BLaER1 (cell line): ENCODE data around the gene TLCD2.
A peak's percentile ranks its signal among the peaks of the same experiment; 100 is the strongest.
"Not testable (repeated sequence)": the region's sequence is repeated elsewhere in the genome, so short reads cannot be mapped to it uniquely, and the experiment has no call there.

ENCODE experiments used
- H3K27ac ChIP-seq: shearing (Covaris generic); formaldehyde crosslinking; 2 replicates; pipeline ENCODE4 v1.8.1; 2022
- H3K27me3 ChIP-seq: shearing (Covaris generic); formaldehyde crosslinking; 2 replicates; pipeline ENCODE4 v1.8.1; 2022
- H3K36me3 ChIP-seq: shearing (Covaris generic); formaldehyde crosslinking; 2 replicates; pipeline ENCODE4 v1.8.1; 2022
- H3K4me1 ChIP-seq: shearing (Covaris generic); formaldehyde crosslinking; 2 replicates; pipeline ENCODE4 v1.8.1; 2022
- H3K4me2 ChIP-seq: shearing (Covaris generic); formaldehyde crosslinking; 2 replicates; pipeline ENCODE4 v1.8.1; 2022
- H3K4me3 ChIP-seq: shearing (Covaris generic); formaldehyde crosslinking; 2 replicates; pipeline ENCODE4 v1.8.1; 2022
- H3K9ac ChIP-seq: shearing (Covaris generic); formaldehyde crosslinking; 2 replicates; pipeline ENCODE4 v1.8.1; 2022
- H3K9me3 ChIP-seq: shearing (Covaris generic); formaldehyde crosslinking; 2 replicates; pipeline ENCODE4 v1.8.1; 2022
- H4K20me1 ChIP-seq: shearing (Covaris generic); formaldehyde crosslinking; 2 replicates; pipeline ENCODE4 v1.8.1; 2022
- Cebpa-rat ChIP-seq: shearing (Covaris generic); IDR thresholded peaks from 2 replicates; pipeline ENCODE4 v1.8.1; 2022

TLCD2 gene

GRCh38 chr17:1746975-1747543, 36.9 kb upstream of the TLCD2 start:
- H3K4me1 ChIP-seq = peaks cover 17% of the 10 kb centered on the region
- no peak overlapping the region for H3K27ac ChIP-seq
- no peaks in the 10 kb centered on the region for H3K27me3 ChIP-seq
- no peaks in the 10 kb centered on the region for H4K20me1 ChIP-seq
- no peak for TF ChIP-seq Cebpa-rat
- no peak overlapping the region for H3K4me2 ChIP-seq
- H3K4me3 ChIP-seq = no peak overlapping the region
- no peak overlapping the region for H3K9ac ChIP-seq
- no peaks in the 10 kb centered on the region for H3K36me3 ChIP-seq
- no peaks in the 10 kb centered on the region for H3K9me3 ChIP-seq

- TF ChIP-seq Cebpa-rat = no peak
- H3K9me3 ChIP-seq = no peaks in the 10 kb centered on the region
- no peak overlapping the region for H3K4me3 ChIP-seq
- no peaks in the 10 kb centered on the region for H4K20me1 ChIP-seq
- H3K27ac ChIP-seq = no peak overlapping the region
- peaks cover 4% of the 10 kb centered on the region; the same call in 1 of the 2 replicates for H3K4me1 ChIP-seq
- H3K9ac ChIP-seq = no peak overlapping the region
- no peaks in the 10 kb centered on the region for H3K36me3 ChIP-seq
- H3K27me3 ChIP-seq = no peaks in the 10 kb centered on the region
- no peak overlapping the region for H3K4me2 ChIP-seq
Measured at GRCh38 chr17:1745513-1746020, 35.4 kb upstream of the TLCD2 start.

GRCh38 chr17:1744551-1745512, 34.7 kb upstream of the TLCD2 start:
- Histone ChIP-seq H3K27me3 (no peaks in the 10 kb centered on the region), H3K4me2 (no peak overlapping the region), H3K4me1 (peaks cover 4% of the 10 kb centered on the region; the same call in 1 of the 2 replicates), H4K20me1 (no peaks in the 10 kb centered on the region), H3K9ac (no peak overlapping the region), H3K36me3 (no peaks in the 10 kb centered on the region), H3K27ac (no peak overlapping the region), H3K4me3 (no peak overlapping the region), H3K9me3 (no peaks in the 10 kb centered on the region)
- TF ChIP-seq Cebpa-rat = no peak

GRCh38 chr17:1743088-1743439, 32.9 kb upstream of the TLCD2 start:
- H3K4me2 ChIP-seq = no peak overlapping the region
- H4K20me1 ChIP-seq = no peaks in the 10 kb centered on the region
- no peaks in the 10 kb centered on the region for H3K27me3 ChIP-seq
- H3K36me3 ChIP-seq = peaks cover 3% of the 10 kb centered on the region; the same call in 1 of the 2 replicates
- no peak overlapping the region for H3K27ac ChIP-seq
- no peaks in the 10 kb centered on the region for H3K9me3 ChIP-seq
- no peak overlapping the region for H3K4me3 ChIP-seq
- no peak for TF ChIP-seq Cebpa-rat
- H3K9ac ChIP-seq = no peak overlapping the region
- peaks cover 4% of the 10 kb centered on the region; the same call in 1 of the 2 replicates for H3K4me1 ChIP-seq

GRCh38 chr17:1742371-1743087, 32.4 kb upstream of the TLCD2 start, which contains the start of gene SERPINF2:
TSS of gene SERPINF2 (plus strand) at chr17:1742871. CDS start at chr17:1744996, 2,125 bp downstream.
- H3K36me3 ChIP-seq = peaks cover 8% of the 10 kb centered on the region
- no peak within 1 kb of the TSS for H3K4me3 ChIP-seq
- no peaks in the 10 kb centered on the region for H3K27me3 ChIP-seq
- H3K4me2 ChIP-seq = no peak within 1 kb of the TSS
- H4K20me1 ChIP-seq = no peaks in the 10 kb centered on the region
- 0 out of 2 replicates have a peak within 1 kb of the TSS, but pooled peaks have one; percentile 22 for H3K27ac ChIP-seq
- H3K9ac ChIP-seq = no peak within 1 kb of the TSS
- no peak for TF ChIP-seq Cebpa-rat
- peaks cover 4% of the 10 kb centered on the region; the same call in 1 of the 2 replicates for H3K4me1 ChIP-seq
- H3K9me3 ChIP-seq = no peaks in the 10 kb centered on the region

GRCh38 chr17:1741899-1742298, 31.7 kb upstream of the TLCD2 start:
- not testable (repeated sequence) for H4K20me1 ChIP-seq, H3K4me3 ChIP-seq, H3K4me2 ChIP-seq, H3K27me3 ChIP-seq, H3K4me1 ChIP-seq, H3K9me3 ChIP-seq, H3K9ac ChIP-seq
- Histone ChIP-seq H3K36me3 (peaks cover 15% of the 10 kb centered on the region), H3K27ac (0 out of 2 replicates have a peak overlapping the region, but pooled peaks have one; percentile 22)

GRCh38 chr17:1737531-1738291, 27.5 kb upstream of the TLCD2 start:
- H3K4me1 ChIP-seq = peaks cover 47% of the 10 kb centered on the region
- no peak overlapping the region for H3K4me3 ChIP-seq
- no peak overlapping the region for H3K27ac ChIP-seq
- H4K20me1 ChIP-seq = no peaks in the 10 kb centered on the region
- no peak overlapping the region for H3K9ac ChIP-seq
- no peak overlapping the region for H3K4me2 ChIP-seq
- H3K27me3 ChIP-seq = no peaks in the 10 kb centered on the region
- TF ChIP-seq Cebpa-rat = no peak
- peaks cover 44% of the 10 kb centered on the region for H3K36me3 ChIP-seq
- no peaks in the 10 kb centered on the region for H3K9me3 ChIP-seq

- no peak for TF ChIP-seq Cebpa-rat
- peak overlapping the region; percentile 2; the same call in 1 of the 2 replicates for H3K4me2 ChIP-seq
- H3K4me3 ChIP-seq = no peak overlapping the region
- H3K9ac ChIP-seq = no peak overlapping the region
- no peaks in the 10 kb centered on the region for H3K9me3 ChIP-seq
- H3K36me3 ChIP-seq = peaks cover 44% of the 10 kb centered on the region
- H3K27ac ChIP-seq = peak overlapping the region; percentile 16
- H3K27me3 ChIP-seq = no peaks in the 10 kb centered on the region
- H3K4me1 ChIP-seq = peaks cover 53% of the 10 kb centered on the region
- no peaks in the 10 kb centered on the region for H4K20me1 ChIP-seq
Measured at GRCh38 chr17:1736348-1737281, 26.4 kb upstream of the TLCD2 start.
